ENCODE data around the gene SHH. TPM values are rescaled to one million over a fixed set of nuclear protein-coding genes. Genes with fewer than 3 reads are reported as not detected.

Gene SHH
- total and polyA plus RNA-seq, 2 experiments from 2014 or later: not detected

GRCh38 chr7:155750255-155751125, 61.8 kb downstream of the SHH start:
- peaks cover 5% of the 10 kb centered on the region; the same call in 1 of the 2 replicates for H3K36me3 ChIP-seq (ENCODE audit: insufficient read depth)
- H3K9me3 Mint-ChIP-seq: no peaks in the 10 kb centered on the region
- H3K27me3 ChIP-seq (ENCODE audit: insufficient read depth): no peaks in the 10 kb centered on the region
- no peaks in the 10 kb centered on the region for H3K9me2 ChIP-seq (ENCODE audit: insufficient read depth)
- H4K20me1 ChIP-seq (replicated peaks; ENCODE audit: insufficient read depth): peaks cover 36% of the 10 kb centered on the region
- no peak for TF ChIP-seq STAT1 (IDR thresholded peaks at IDR 0.05; ENCODE audit: unreplicated experiment)
- no peak for TF ChIP-seq NANOG (IDR thresholded peaks at IDR 0.05; ENCODE audit: borderline replicate concordance)
- TF ChIP-seq EZH2 (IDR thresholded peaks at IDR 0.05; ENCODE audit: low read depth, unreplicated experiment): no peak
- no peak for TF ChIP-seq ETS1 (IDR thresholded peaks at IDR 0.05)
- TF ChIP-seq JUNB (IDR thresholded peaks at IDR 0.05; ENCODE audit: unreplicated experiment): no peak
- TF ChIP-seq REST (IDR thresholded peaks at IDR 0.05; ENCODE audit: unreplicated experiment): no peak
- TF ChIP-seq ZNF331 (CRISPR knock-in tag; IDR thresholded peaks at IDR 0.05; ENCODE audit: low read depth): no peak
- TF ChIP-seq ZNF462 (CRISPR knock-in tag; IDR thresholded peaks at IDR 0.05): no peak
- TF ChIP-seq EZH2phosphoT487 (IDR thresholded peaks at IDR 0.05; ENCODE audit: unreplicated experiment): no peak
- no peak for TF ChIP-seq CREB1 (CRISPR knock-in tag; IDR thresholded peaks at IDR 0.05; ENCODE audit: low read depth)
- no peak for TF ChIP-seq ZNF114 (CRISPR knock-in tag; IDR thresholded peaks at IDR 0.05)
- TF ChIP-seq POLR2AphosphoS5 (IDR thresholded peaks at IDR 0.05; ENCODE audit: low read depth): no peak
- TF ChIP-seq CTCF (conservative IDR thresholded peaks at IDR 0.05; ENCODE audit: low read depth in 2 of 2): no peak
- no peak overlapping the region for H3K4me3 Mint-ChIP-seq
- no peak overlapping the region for H2AFZ ChIP-seq
- no peak for ATAC-seq
- no peaks in the 10 kb centered on the region for H3F3A ChIP-seq (replicated peaks; ENCODE audit: low read depth)
- H3K4me3 ChIP-seq: no peak overlapping the region
- H3K4me1 ChIP-seq (ENCODE audit: insufficient read depth): peaks cover 10% of the 10 kb centered on the region; the same call in 1 of the 2 replicates
- peaks cover 44% of the 10 kb centered on the region for H3K4me1 Mint-ChIP-seq
- H3K27ac Mint-ChIP-seq: no peak overlapping the region
- no peak for DNase-seq (ENCODE audit: low spot score)
- H3K79me2 ChIP-seq (replicated peaks; ENCODE audit: insufficient read depth): peaks cover 92% of the 10 kb centered on the region
- no peak overlapping the region for H3K4me2 ChIP-seq
- no peaks in the 10 kb centered on the region for H3K27me3 Mint-ChIP-seq (ENCODE audit: insufficient read depth, low read depth, poor library complexity)
- peaks cover 12% of the 10 kb centered on the region for H3K36me3 Mint-ChIP-seq (ENCODE audit: low read depth)
- no peak overlapping the region for H3K27ac ChIP-seq (ENCODE audit: low read depth)

Data from GM23338 (cell line).